ENCODE data around the gene ARHGAP26. TPM values are rescaled to one million over a fixed set of nuclear protein-coding genes. Genes with fewer than 3 reads are reported as not detected.

Gene ARHGAP26
- total RNA-seq, 1 donor from 2014 or later = 36.7 TPM

DNA sequence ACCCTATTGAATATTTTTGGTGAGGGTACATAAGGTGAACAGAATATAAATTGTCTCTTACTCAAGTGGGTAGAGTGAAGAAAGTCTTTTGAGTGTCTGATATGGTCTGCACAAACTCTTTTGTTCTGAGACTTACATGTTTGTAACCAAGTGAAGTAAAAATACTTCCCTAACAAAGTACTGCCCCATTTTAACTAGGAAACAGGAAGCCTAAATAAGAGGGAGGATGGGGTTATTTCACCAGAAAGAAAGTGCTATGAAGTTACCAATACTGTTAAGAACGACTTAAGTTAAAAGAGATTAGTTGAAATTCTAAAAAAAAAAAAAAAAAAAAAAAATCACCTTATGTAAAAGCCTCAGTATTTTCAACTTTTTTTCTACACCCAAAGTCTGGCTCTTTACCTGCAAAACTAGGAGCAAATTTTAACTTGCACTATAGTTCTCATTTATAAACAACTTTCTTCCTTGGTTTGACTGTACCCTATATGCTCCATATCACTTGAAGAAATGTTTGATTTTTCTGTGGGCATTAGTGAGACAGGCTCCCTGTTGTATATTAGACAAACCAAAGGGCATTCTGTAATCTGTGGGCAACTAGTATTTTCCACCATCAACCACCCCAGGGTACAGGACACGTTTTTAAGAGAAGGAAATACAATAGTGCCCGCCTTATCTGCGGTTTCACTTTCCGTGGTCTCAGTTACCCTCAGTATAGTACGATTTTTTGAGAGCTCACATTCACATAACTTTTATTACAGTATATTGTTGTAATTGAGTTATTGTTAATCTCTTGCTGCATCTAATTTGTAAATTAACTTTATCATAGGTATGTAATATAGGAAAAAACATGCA is 505.6 kb downstream of the ARHGAP26 start:
- no peak for DNase-seq

GRCh38 chr5:143277536-143277935 is 507.4 kb downstream of the ARHGAP26 start:
- no peak for DNase-seq

Other genes with a start within 250 kb of the ARHGAP26 start
- 8.7 TPM for gene FGF1, start 84.3 kb upstream of the ARHGAP26 start, total RNA-seq